SK-N-DZ (cell line): ENCODE data around the gene IRGC.
A peak's percentile ranks its signal among the peaks of the same experiment; 100 is the strongest.

Source experiments
- DNase-seq: peaks from one replicate; pipeline ENCODE4 v3.0.0-alpha.2; 2015; ENCODE audit warnings: low spot score

The IRGC gene

DNA sequence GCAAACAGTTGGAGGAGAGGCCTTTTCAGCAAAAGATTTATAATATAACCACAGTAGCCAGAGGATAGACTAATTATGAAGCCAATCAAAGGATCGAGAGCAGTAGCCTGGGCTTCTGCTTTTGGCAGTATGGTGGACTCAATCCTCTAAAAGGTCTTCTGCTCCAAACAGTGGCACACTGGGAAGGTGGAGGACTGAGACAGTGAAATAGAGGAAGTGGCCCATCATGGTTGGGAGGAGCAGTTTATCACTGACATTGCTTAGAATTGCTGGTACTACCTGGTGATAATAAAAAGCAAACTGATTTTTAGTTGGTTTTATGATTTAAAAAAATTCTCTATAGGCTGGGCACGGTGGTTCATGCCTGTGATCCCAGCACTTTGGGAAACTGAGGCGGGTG is 25.0 kb upstream of the IRGC start:
- DNase-seq = no peak

DNA sequence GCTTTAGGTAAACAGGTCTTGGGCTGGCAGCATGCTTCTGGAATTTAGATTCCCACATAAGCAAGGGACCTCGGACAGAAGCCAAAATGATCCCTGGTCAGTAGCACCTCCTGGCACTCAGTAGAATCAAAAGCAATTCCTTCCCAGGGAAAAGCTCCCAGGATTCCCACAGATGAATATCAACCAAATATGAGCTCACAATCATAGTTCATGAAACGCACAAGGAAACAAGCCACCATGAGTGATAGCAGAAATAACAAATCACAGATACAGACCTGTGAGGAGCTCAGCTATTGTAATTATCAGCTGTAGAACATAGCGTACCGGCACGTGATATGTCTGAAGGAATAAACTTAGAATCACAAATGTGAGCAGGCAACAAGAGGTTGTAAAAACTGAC is 24.1 kb upstream of the IRGC start:
- no peak for DNase-seq

DNA sequence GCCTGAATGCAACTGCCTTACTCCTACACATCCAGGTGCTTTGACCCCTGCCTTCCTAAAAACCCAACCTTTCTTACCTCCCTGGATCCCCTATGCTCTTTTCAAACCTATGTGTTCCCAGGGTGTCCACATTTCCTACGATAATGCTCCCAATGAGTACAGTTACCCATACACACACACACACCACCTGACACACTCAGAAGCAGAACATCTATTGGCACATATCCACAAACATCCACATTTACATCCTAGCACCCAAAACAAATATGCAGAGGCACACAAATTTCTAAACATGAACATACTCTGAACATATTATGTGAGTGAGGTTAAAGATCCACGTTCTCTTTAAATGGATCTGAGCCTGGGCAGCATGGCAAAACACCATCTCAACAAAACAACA is 23.5 kb upstream of the IRGC start:
- DNase-seq = no peak

DNA sequence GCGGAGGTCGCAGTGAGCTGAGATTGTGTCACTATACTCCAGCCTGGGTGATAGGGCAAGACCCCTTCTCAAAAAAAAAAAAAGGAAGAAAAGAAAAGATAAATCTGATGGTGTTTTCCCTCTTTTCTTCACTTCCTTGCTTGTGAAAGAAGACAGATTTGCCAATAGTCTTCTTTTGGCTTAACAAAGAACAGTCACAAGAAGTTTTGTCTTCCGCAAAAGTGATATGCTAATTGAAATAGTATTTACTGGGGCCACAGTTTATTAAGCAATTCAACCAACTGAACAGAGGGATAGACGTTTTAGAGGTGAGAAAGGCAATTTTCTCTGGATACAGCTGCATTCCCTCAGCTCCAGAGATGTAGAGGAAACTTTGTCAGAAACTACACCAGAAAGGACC is 23.0 kb upstream of the IRGC start:
- DNase-seq = no peak

DNA sequence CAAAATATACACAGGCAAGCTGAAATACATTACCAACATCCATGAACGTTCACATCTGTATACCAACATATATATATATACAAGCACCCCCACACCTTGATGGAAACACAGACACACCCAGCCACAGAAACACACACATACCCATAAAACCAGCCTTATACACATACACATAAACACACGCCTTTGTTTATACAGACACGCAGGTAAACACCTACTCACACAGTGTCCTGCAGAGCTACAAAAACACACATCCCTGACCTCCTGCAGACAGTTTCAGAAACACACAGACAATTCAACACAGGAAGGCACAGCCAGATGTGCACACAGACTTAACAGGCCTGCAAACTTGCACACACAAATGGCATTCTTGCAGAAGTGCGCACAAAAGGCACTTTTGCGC is 21.3 kb upstream of the IRGC start:
- no peak for DNase-seq

DNA sequence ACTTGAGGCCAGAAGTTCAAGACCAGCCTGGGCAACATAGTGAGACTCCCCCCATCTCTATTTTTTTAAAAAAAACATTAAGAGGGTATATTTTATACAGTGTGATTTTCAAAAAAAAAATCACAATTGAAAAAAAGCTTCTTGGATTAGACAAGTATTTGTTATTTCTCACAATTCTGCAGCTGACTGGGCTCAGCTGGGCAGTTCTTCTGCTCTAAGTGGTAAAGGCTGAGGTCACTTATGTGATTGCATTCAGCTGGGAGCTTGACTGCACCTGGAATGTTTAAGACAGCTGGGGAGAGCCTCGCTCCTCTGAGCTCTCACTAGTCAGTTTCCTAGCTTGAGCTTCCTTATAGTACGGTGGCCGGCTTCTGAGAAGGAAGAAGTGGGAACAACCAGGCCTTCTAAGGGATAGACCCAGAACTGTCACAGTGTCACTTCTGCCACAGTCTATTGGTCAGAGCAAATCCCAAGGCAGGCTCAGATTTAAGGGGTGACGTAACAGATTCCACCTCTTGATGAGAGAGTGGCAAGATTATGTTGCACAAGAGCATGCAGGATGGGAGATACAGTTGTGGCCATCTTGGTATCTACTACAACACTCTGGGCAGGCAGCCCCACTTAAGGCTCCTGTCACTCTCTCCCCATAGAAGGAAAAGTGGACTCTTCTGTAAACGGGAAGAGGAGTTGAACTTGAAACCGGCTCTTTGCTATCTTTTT is 19.7 kb upstream of the IRGC start:
- no peak for DNase-seq

DNA sequence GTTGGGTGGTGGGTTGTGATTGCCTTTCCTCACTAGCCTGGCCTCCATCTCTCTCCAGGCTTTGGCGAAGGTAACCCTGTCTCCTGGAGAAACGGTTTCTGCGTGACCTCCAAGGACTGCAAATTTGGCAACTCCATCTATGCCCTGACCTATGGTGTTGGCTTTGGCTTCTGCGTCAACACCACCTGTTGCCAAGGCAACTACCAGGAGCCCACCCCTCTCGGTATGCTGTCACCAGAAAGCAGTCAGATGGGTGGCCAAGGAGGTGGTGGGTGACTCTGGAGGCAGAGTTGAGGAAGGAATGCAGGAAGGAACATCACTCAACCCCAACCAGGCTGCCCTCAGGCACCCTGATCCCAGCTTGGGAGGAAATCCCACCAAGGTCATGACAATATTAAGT is 18.6 kb upstream of the IRGC start:
- no peak for DNase-seq

DNA sequence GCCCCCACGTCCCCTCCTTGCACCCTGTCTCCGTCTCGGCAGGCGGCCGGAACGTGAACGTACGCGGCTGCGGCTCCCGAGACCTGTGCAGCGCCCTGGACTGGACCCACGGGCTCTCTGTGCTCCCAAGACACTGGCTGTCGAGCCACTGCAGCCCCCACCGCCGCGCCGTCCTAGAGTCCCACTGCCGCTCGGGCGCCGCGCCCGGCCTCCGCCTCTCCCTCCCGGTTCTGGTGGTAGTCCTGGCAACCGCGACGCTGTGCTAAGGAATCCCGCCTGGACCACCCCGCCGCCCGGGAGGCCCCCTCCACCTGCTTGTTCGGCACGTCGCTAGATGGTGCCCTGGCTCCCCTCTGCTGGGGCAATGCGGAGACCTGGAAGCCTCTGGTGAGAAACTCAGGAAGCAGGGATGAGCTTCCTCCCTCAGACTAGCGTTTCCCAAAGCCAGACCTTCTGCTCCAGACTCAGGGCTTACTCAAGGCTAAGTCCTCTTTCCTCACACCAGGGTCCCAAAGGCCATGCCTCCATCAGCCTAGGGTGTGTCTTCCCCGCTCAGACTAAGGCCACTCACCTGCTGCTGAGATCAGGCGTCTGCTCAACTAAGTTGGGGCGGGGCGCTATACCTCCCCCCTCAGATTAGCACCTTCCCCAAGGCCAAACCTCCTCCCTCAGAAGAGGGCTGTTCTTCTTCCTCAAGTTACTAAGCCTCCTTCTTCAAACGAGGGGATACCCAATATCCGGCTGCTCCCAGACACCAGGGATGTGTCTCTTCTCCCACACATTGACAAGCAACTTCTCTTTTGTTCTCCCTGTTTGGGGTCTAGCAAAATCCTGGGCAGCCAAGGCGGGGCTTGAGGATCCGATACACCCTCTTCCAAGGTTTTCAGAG is 16.1 kb upstream of the IRGC start:
- peak; percentile 33 for DNase-seq

DNA sequence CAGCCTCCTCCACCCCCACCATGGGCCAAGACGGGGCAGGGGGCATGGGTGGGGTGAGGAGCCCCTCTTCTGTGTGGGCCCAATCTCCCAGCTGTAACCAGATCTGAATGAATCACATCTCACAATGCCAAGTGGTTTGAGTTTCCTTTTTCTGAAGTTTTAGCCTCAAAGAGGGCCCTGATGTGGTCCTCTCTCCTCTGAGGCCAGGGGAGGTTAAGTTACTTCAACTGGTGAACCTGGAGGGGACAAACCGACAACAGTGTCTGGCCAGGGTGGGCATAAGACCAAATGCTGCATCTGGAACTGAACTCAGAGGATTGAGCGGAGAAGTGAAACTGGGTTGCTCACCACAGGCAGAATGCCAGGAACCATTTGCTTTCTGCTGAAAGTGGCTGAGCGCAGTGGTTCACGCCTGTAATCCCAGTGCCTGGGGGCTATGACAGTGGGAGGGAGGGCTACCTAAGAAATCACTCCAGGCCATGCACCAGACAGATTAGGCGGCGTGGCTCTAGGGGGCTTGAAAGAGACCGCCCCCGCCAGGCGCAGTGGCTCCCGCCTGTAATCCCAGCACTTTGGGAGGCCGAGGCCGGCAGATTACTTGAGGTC is 15.4 kb upstream of the IRGC start:
- DNase-seq = no peak

DNA sequence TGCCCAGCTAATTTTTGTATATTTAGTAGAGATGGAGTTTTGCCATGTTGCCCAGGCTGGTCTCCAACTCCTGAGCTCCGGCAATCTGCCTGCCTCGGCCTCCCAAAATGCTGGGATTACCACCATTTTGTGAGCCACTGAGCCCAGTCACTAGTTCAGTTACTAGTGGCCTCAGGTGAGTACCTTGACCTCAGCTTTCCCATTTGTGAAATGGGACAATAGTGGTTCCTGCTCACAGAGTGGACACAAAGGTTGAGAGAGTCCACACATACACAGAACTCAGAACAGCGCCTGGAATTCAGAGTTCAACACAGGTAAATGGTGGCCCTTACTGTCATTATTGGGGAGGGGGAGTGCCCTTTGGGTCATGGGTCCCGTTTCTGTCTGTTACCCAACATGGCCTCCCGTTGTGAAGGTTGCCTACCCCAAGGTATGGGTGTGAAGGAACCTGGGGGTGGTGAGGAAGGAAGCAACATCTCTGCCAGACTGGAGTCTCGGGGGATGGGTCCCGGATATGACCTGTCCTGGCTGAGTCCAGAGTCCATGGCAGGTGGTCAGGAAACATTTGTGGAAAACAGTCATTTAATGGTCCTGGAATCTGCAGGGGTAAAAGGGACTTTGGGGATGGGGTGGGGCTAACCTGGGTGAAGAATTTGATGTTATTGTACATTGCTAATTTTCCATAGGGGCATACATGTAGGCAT is 11.7 kb upstream of the IRGC start:
- DNase-seq = no peak

DNA sequence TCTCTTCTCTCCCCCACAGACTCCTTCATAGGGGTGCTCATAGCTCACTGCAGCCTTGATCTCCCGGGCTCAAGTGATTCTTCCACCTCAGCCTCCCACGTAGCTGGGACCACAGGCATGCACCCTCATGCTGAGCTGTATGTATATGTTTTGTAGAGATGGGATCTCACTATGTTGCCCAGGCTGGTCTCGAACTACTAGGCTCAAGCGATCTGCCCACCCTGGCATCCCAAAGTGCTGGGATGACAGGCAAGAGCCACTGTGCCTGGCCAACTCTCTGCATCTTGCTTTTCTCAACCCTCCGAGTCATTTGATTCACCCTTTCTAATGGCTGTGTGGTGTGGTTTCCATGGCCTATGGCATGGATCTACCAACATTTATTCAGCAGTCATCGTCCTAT is 10.1 kb upstream of the IRGC start:
- DNase-seq = no peak

DNA sequence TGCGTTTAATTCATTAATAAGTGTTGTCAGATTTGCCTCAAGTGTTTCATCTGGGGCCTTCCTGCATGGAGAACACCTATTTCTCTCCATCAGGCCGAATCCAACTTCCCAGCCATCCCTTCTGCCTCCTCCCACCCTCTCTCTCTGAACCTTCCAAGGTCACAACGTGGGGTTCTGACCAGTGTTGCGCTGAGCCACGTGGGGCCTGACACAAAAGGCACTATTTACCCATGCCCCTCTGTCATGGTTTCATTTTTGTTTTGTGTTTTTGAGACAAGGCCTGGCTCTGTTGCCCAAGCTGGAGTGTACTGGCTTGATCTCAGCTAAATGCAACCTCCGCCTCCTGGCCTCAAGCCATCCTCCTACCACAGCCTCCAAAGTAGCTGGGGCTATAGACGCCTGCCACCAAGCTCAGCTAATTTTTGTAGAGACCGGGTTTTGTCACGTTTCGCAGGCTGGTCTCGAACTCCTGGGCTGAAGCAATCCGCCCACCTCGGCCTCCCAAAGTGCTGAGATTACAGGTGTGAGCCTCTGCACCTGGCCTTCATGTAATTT is 8.6 kb upstream of the IRGC start:
- no peak for DNase-seq

DNA sequence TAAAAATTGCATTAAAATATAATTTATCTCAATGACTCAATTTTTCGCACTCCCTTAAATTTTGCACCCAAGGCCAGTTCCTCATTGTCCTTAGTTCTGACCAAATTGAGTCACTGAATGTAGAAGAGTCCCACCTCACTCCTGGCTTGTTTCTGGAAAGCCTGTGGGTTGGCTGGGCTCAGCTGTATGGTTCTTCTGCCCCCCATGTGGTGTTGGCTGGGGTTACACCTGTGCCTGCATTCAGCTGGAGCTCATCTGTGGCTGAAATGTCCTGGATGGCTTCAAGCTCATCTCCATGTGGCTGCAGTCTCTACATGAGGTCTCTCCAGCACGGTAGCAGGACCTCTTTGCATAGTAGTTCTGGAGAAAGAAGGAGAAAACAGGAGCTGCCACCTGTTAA is 7.2 kb upstream of the IRGC start:
- no peak for DNase-seq

DNA sequence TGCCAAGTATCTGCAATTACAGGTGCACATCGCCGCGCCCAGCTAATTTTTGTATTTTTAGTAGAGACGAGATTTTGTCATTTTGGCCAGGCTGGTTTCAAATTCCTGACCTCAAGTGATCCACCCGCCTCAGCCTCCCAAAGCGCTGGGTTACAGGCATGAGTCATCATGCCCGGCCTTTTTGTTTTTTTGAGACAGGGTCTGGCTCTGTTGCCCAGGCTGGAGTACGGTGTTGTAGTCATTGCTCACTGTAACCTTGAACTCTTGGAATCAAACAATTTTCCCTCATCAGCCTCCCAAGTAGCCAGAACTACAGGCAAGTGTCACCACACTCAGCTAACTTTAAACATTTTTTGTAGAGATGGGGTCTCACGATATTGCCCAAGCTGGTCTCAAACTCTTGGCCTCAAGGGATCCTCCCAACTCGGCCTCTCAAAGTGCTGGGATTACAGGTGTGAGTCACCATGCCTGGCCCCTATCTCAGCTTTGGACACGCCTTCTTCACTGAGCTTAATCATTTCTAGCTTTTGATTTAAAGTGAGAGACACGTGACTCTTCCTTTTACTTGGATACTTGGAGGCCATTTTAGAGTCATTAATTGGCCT is 4.0 kb upstream of the IRGC start:
- DNase-seq = no peak

DNA sequence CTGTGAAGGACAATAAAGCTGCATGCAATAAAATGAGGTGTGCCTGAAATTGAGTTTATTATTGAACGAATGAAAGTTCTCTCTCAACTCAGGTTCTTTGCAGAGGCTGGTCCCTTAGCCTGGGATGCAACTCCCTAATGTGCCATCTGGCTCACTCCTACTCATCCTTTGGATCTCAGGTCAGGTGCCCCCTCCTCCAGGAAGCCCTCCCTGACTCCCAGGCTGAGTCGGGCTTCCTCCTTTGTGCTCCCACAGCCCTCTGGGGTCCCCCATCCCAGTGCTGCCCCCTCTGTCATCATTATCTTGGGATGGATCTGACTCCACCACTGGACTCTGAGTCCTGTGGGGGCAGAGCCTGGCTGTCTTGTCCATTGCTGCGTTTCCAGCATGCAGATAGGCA is 2.7 kb upstream of the IRGC start:
- DNase-seq = no peak

DNA sequence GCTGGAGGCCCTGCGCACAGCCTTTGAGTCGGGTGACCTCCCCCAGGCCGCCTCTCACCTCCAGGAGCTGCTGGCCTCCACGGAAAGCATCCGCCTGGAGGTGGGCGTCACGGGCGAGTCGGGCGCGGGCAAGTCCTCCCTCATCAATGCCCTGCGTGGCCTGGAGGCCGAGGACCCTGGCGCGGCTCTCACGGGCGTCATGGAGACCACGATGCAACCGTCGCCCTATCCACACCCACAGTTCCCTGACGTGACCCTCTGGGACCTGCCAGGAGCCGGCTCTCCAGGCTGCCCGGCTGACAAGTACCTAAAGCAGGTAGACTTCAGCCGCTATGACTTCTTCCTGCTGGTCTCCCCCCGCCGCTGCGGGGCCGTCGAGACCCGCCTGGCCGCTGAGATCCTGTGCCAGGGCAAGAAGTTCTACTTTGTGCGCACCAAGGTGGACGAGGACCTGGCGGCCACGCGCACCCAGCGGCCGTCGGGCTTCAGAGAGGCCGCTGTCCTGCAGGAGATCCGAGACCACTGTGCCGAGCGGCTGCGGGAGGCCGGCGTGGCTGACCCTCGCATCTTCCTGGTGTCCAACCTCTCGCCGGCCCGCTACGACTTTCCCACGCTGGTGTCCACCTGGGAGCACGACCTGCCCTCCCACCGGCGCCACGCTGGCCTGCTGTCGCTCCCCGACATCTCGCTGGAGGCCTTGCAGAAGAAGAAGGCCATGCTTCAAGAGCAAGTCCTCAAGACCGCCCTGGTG is 2.9 kb downstream of the IRGC start:
- DNase-seq = no peak

DNA sequence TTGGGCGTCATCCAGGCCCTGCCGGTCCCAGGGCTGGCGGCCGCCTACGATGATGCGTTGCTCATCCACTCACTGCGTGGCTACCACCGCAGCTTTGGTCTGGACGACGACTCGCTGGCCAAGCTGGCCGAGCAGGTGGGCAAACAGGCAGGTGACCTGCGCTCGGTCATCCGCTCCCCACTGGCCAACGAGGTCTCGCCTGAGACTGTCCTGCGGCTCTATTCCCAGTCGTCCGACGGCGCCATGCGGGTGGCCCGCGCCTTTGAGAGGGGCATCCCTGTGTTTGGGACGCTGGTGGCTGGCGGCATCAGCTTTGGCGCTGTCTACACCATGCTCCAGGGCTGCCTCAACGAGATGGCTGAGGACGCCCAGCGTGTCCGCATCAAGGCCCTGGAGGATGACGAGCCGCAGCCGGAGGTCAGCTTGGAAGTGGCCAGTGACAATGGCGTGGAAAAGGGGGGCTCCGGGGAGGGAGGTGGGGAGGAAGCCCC is 3.5 kb downstream of the IRGC start:
- DNase-seq = no peak

DNA sequence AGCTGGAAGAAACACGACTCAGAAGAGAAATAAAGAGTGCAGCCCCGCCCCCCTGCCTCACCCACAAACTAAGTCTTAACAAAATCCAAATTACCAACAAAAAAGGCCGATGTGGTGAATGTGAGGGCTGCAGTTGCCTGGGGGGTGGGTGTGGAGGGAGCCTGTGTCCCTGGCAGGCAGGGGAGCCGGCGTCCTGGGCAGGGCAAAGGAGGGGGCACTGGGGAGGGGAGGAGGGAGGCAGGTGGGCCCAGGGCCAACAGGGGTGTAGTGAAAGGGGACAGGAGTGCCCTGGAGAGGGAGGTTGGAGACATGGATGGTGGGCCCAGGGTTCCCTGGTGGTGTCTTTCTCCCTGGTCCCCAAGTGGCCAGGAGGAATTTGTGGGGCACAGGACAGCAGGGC is 4.0 kb downstream of the IRGC start:
- DNase-seq = no peak

DNA sequence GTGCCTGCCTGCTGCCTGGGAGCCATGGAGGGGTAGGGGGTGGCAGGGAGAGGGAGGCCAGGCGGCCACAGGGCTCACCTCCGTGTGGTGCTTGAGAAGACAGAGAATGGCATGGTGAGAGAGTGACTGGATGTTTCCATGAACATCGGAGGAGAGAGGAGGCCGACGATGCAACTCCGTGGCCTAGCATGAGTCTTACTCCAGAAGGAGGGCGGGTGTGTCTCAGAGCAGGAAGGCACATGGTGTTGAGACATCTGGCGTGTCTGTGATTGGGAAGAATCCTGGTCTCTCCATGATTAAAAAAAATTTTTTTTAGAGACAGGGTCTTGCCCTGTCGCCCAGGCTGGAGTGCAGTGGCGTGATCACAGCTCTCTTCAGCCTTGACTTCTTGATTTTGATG is 5.1 kb downstream of the IRGC start:
- DNase-seq = no peak

DNA sequence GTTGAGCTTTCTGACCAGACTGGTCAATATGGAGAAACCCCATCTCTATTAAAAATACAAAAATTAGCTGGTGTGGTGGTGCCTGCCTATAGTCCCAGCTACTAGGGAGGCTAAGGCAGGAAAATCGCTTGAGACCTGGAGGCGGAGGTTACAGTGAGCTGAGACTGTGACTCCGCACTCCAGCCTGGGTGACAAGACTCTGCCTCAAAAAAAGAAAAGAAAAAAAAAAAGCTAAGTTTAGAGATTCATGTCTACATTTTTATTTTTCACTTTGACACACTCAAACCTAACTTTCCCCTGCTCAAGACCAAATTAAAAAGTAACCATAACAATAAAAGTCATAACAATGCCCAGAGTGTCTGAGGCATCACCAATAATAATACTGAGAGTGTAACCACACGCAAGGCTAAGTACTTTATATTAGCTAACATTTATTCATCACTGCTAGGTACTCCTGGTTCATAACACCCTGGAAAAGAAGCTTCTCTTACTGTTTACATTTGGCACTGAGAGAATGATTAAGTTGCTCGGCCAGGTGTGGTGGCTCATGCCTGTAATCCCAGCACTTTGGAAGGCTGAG is 5.7 kb downstream of the IRGC start:
- no peak for DNase-seq
